IMR-90 (cell line): Measurements from ENCODE around the gene BPIFA1. TPM values are rescaled to one million over a fixed set of nuclear protein-coding genes. Genes with fewer than 3 reads are reported as not detected.

Experiments
- ATAC-seq: fragments of 200-7000 bp; cut with Tn5 transposase; 2 replicates; pipeline ENCODE4 v1.9.1; 2020; ENCODE audit warnings: low read depth, mild to moderate bottlenecking, moderate library complexity
- BruUV-seq: library from RNA; stranded (reverse); fragments of 400-500 nt; replicated peaks from 2 replicates; lab custom pipeline; 2021; lab: Mats Ljungman, UMichigan
- CTCF ChIA-PET: fragments of 300-600 bp; formaldehyde crosslinking; extraction: SDS; loops from one replicate; lab custom pipeline; 2021; ENCODE audit warnings: antibody characterized with exemption; lab: Yijun Ruan, JAX
- POLR2A ChIA-PET: fragments of 300-600 bp; sonication (Branson Sonifier 250); formaldehyde crosslinking; loops from one replicate; lab custom pipeline; 2022; ENCODE audit warnings: antibody characterized with exemption; ENCODE audit not compliant: unreplicated experiment; lab: Charles Lee
- DNase-seq: peaks from one replicate; pipeline ENCODE4 v3.0.0; 2013
- H2AFZ ChIP-seq: replicated peaks from 2 replicates; pipeline ENCODE3; 2013; ENCODE audit warnings: low read length, mild to moderate bottlenecking; ENCODE audit not compliant: poor library complexity
- H2AK5ac ChIP-seq: 2 replicates; pipeline ENCODE4 v1.6.1; 2013; ENCODE audit warnings: low read depth, low read length, inconsistent platforms
- H2AK9ac ChIP-seq: replicated peaks from 2 replicates; pipeline ENCODE3; 2013; ENCODE audit warnings: mild to moderate bottlenecking, low read depth, low read length, moderate library complexity; ENCODE audit not compliant: poor library complexity
- H2BK120ac ChIP-seq: 2 replicates; pipeline ENCODE4 v1.6.1; 2013; ENCODE audit warnings: low read depth, low read length, inconsistent platforms
- H2BK15ac ChIP-seq: 3 replicates; pipeline ENCODE4 v1.6.1; 2013; ENCODE audit warnings: low read depth, low read length, inconsistent platforms
- H2BK20ac ChIP-seq: 2 replicates; pipeline ENCODE4 v1.6.1; 2013; ENCODE audit warnings: low read depth, mild to moderate bottlenecking, inconsistent platforms, low read length, moderate library complexity
- H2BK5ac ChIP-seq: 2 replicates; pipeline ENCODE4 v1.6.1; 2013; ENCODE audit warnings: mild to moderate bottlenecking, low read depth, low read length, inconsistent platforms; ENCODE audit not compliant: poor library complexity, severe bottlenecking
- H3K14ac ChIP-seq: replicated peaks from 2 replicates; pipeline ENCODE4 v1.6.1; 2013; ENCODE audit warnings: low read depth, low read length, inconsistent platforms
- H3K18ac ChIP-seq: 2 replicates; pipeline ENCODE4 v1.6.1; 2013; ENCODE audit warnings: low read depth, low read length, control low read depth
- H3K23ac ChIP-seq: 2 replicates; pipeline ENCODE4 v1.6.1; 2013; ENCODE audit warnings: low read depth, low read length, inconsistent platforms
- H3K27ac ChIP-seq: 2 replicates; pipeline ENCODE4 v1.5.1; 2013; ENCODE audit warnings: mild to moderate bottlenecking, control low read depth, low read length; ENCODE audit not compliant: insufficient read depth
- H3K27me3 ChIP-seq: 2 replicates; pipeline ENCODE4 v1.6.1; 2013; ENCODE audit warnings: low read length; ENCODE audit not compliant: control insufficient read depth, insufficient read depth
- H3K36me3 ChIP-seq: 2 replicates; pipeline ENCODE4 v1.6.1; 2013; ENCODE audit warnings: low read length, mixed read lengths; ENCODE audit not compliant: control insufficient read depth, insufficient read depth
- H3K4ac ChIP-seq: 2 replicates; pipeline ENCODE4 v1.6.1; 2013; ENCODE audit warnings: low read depth, low read length, inconsistent platforms
- H3K4me1 ChIP-seq: 2 replicates; pipeline ENCODE4 v1.6.1; 2013; ENCODE audit warnings: low read length, mixed read lengths; ENCODE audit not compliant: control insufficient read depth, insufficient read depth
- H3K4me2 ChIP-seq: 2 replicates; pipeline ENCODE4 v1.6.1; 2013; ENCODE audit warnings: low read depth, mild to moderate bottlenecking, control low read depth, low read length, moderate library complexity
- H3K4me3 ChIP-seq: 2 replicates; pipeline ENCODE4 v1.5.1; 2013; ENCODE audit warnings: low read depth, mild to moderate bottlenecking, control low read depth, low read length, moderate library complexity; ENCODE audit not compliant: insufficient read depth
- H3K56ac ChIP-seq: 2 replicates; pipeline ENCODE4 v1.6.1; 2013; ENCODE audit warnings: low read length, inconsistent platforms; ENCODE audit not compliant: insufficient read depth; ENCODE audit errors: extremely low read depth
- H3K79me1 ChIP-seq, 2 experiments: 2 replicates each; pipeline ENCODE4 v1.6.1; 2013; ENCODE audit warnings: low read length in 2 of 2, inconsistent platforms in 1 of 2, low read depth in 1 of 2
- H3K9ac ChIP-seq: 2 replicates; pipeline ENCODE4 v1.6.1; 2013; ENCODE audit warnings: low read depth, low read length, control low read depth
- H3K9me1 ChIP-seq: 2 replicates; pipeline ENCODE4 v1.6.1; 2013; ENCODE audit warnings: low read length, inconsistent platforms; ENCODE audit not compliant: insufficient read depth
- H3K9me3 ChIP-seq: 2 replicates; pipeline ENCODE4 v1.6.1; 2013; ENCODE audit warnings: low read length; ENCODE audit not compliant: control insufficient read depth, insufficient read depth
- H4K20me1 ChIP-seq: 2 replicates; pipeline ENCODE4 v1.6.1; 2013; ENCODE audit warnings: low read length, inconsistent platforms; ENCODE audit not compliant: insufficient read depth
- H4K5ac ChIP-seq: 2 replicates; pipeline ENCODE4 v1.6.1; 2013; ENCODE audit warnings: mild to moderate bottlenecking, low read depth, low read length, control low read depth
- H4K8ac ChIP-seq, 2 experiments: 2 replicates each; pipeline ENCODE4 v1.6.1; 2013; ENCODE audit warnings: low read depth in 2 of 2, low read length in 2 of 2, control low read depth in 1 of 2, inconsistent platforms in 1 of 2
- H4K91ac ChIP-seq: 2 replicates; pipeline ENCODE4 v1.6.1; 2013; ENCODE audit warnings: low read depth, low read length, inconsistent platforms; ENCODE audit not compliant: insufficient read depth
- BHLHE40 ChIP-seq: fragments of 150-350 bp; IDR thresholded peaks from 2 replicates; pipeline ENCODE4 v1.6.1; 2016; ENCODE audit warnings: mild to moderate bottlenecking, low read depth, low read length
- MXI1 ChIP-seq: IDR thresholded peaks from 2 replicates; pipeline ENCODE4 v1.6.1; 2012; ENCODE audit warnings: low read depth, mild to moderate bottlenecking, low read length, moderate library complexity, borderline replicate concordance
- POLR2A ChIP-seq: IDR thresholded peaks from 2 replicates; pipeline ENCODE4 v1.6.1; 2012; ENCODE audit warnings: mild to moderate bottlenecking, low read depth, low read length
- RAD21 ChIP-seq: IDR thresholded peaks from 2 replicates; pipeline ENCODE4 v1.6.1; 2012; ENCODE audit warnings: low read length, improper control_type of control experiment
- RCOR1 ChIP-seq: IDR thresholded peaks from 2 replicates; pipeline ENCODE4 v1.6.1; 2012; ENCODE audit warnings: mild to moderate bottlenecking, low read length, improper control_type of control experiment; ENCODE audit not compliant: insufficient replicate concordance
- RFX5 ChIP-seq: IDR thresholded peaks from 2 replicates; pipeline ENCODE4 v1.8.0; 2012; ENCODE audit warnings: low read depth, mild to moderate bottlenecking, low read length, moderate library complexity
- SMC3 ChIP-seq: fragments of 150-350 bp; IDR thresholded peaks from 2 replicates; pipeline ENCODE4 v1.6.1; 2016; ENCODE audit warnings: low read depth, mild to moderate bottlenecking, antibody characterized with exemption, low read length, moderate library complexity
- whole genome bisulfite sequencing, 2 experiments: methylation state at CpG; one replicate each; pipeline versions ENCODE4 v1.1.5 to v1.1.7; 2013; ENCODE audit warnings: missing lambda C conversion rate in 2 of 2; ENCODE audit not compliant: insufficient read length in 1 of 2; ENCODE audit errors: extremely low coverage in 2 of 2; 5-methylcytosine and 5-hydroxymethylcytosine counted together
- dilution Hi-C: fragments of 300-500 bp; cut with HindIII; formaldehyde crosslinking; loops from one replicate; pipeline ENCODE4 v1.14.3; 2018; ENCODE audit warnings: low sequenced_read_pairs; ENCODE audit not compliant: unreplicated experiment
- in situ Hi-C: fragments of 300-500 bp; cut with MboI; formaldehyde crosslinking; loops from 3 replicates; pipeline ENCODE4 v1.14.3; 2019; ENCODE audit warnings: low sequenced_read_pairs, inconsistent platforms, mixed read lengths
- intact Hi-C: fragments of 100-400 bp; cut with micrococcal nuclease; formaldehyde crosslinking; loops from 2 replicates; pipeline ENCODE4 v1.10.0; 2022
- polyA plus RNA-seq, 3 experiments: library from polyadenylated mRNA; depleted of rRNA; stranded (reverse); fragments of >200 nt; gene quantifications; 2 replicates each; pipeline ENCODE4 v1.2.3, GENCODE V29; 2012; ENCODE audit warnings: low replicate concordance in 1 of 3
- total RNA-seq: library from RNA; depleted of rRNA; stranded (reverse); fragments of >200 nt; gene quantifications from 2 replicates; pipeline ENCODE4 v1.2.3, GENCODE V29; 2012
- TF ChIP-seq, protein P1 (sequence below): conservative IDR thresholded peaks from 2 replicates; pipeline ENCODE4 v1.5.1; 2012; ENCODE audit warnings: mild to moderate bottlenecking, low read depth, low read length, improper control_type of control experiment
- TF ChIP-seq, protein P2 (sequence below): fragments of 150-350 bp; IDR thresholded peaks from 2 replicates; pipeline ENCODE4 v1.6.1; 2016; ENCODE audit warnings: low read depth, mild to moderate bottlenecking, low read length, moderate library complexity, borderline replicate concordance

BPIFA1 gene
- total and polyA plus RNA-seq, 2 of the 4 experiments (the other 2 are of a cell fraction) = not detected

DNA sequence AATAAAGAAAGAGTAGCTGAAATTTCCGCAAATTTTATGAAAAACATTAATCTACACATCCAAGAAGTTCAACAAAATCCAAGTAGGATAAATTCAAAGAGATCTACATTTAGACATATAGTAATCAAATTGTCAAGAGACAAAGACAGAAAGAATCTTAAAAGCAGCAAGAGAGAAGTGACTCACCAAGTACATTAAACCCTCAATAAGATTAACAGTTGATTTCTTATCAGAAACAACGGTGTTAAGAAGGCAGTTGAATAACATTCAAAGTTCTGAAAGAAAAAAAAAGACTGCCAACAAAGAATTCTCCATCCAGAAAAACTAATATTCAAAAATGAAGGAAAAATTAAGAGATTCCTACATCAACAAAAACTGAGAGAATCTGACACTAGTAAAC lies 19.2 kb downstream of the BPIFA1 start:
- Histone ChIP-seq H3K27ac (no peak overlapping the region), H3K18ac (no peak overlapping the region), H2AK5ac (no peak overlapping the region), H2AFZ (no peak overlapping the region), H3K9me1 (no peaks in the 10 kb centered on the region), H4K20me1 (no peaks in the 10 kb centered on the region), H3K9ac (no peak overlapping the region), H3K27me3 (no peaks in the 10 kb centered on the region), H2BK5ac (no peak overlapping the region), H3K56ac (no peak overlapping the region), H3K9me3 (no peaks in the 10 kb centered on the region), H4K5ac (no peak overlapping the region), H3K4me2 (no peak overlapping the region), H3K4me3 (no peak overlapping the region), H3K4me1 (no peaks in the 10 kb centered on the region), H4K91ac (no peak overlapping the region), H2AK9ac (no peak overlapping the region), H3K79me1 (no peaks in the 10 kb centered on the region), H3K4ac (no peak overlapping the region), H3K14ac (no peak overlapping the region), H2BK15ac (no peak overlapping the region), H2BK20ac (no peak overlapping the region), H4K8ac (no peak overlapping the region), H3K36me3 (no peaks in the 10 kb centered on the region), H2BK120ac (no peak overlapping the region), H3K23ac (no peak overlapping the region)
- no CpG with 5 or more reads among the region's 2 CpGs for WGBS, 2 experiments
- intact Hi-C loops = no loop called here
- no peak for DNase-seq
- in situ Hi-C loops = no loop called here
- ChIA-PET POLR2A (no interaction called here), CTCF (no interaction called here)
- ATAC-seq = no peak
- dilution Hi-C loops = no loop called here
- no TSS peak for BruUV-seq
- TF ChIP-seq RFX5 (no peak), BHLHE40 (no peak), POLR2A (no peak), SMC3 (no peak), RAD21 (no peak), MXI1 (no peak), RCOR1 (no peak)
- TF ChIP-seq, protein P1, sequence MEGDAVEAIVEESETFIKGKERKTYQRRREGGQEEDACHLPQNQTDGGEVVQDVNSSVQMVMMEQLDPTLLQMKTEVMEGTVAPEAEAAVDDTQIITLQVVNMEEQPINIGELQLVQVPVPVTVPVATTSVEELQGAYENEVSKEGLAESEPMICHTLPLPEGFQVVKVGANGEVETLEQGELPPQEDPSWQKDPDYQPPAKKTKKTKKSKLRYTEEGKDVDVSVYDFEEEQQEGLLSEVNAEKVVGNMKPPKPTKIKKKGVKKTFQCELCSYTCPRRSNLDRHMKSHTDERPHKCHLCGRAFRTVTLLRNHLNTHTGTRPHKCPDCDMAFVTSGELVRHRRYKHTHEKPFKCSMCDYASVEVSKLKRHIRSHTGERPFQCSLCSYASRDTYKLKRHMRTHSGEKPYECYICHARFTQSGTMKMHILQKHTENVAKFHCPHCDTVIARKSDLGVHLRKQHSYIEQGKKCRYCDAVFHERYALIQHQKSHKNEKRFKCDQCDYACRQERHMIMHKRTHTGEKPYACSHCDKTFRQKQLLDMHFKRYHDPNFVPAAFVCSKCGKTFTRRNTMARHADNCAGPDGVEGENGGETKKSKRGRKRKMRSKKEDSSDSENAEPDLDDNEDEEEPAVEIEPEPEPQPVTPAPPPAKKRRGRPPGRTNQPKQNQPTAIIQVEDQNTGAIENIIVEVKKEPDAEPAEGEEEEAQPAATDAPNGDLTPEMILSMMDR = no peak
- TF ChIP-seq, protein P2, sequence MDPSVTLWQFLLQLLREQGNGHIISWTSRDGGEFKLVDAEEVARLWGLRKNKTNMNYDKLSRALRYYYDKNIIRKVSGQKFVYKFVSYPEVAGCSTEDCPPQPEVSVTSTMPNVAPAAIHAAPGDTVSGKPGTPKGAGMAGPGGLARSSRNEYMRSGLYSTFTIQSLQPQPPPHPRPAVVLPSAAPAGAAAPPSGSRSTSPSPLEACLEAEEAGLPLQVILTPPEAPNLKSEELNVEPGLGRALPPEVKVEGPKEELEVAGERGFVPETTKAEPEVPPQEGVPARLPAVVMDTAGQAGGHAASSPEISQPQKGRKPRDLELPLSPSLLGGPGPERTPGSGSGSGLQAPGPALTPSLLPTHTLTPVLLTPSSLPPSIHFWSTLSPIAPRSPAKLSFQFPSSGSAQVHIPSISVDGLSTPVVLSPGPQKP = no peak
